ENCODE measurements around the gene TAPBP. TPM values are rescaled to one million over a fixed set of nuclear protein-coding genes. Genes with fewer than 3 reads are reported as not detected.
A peak's percentile ranks its signal among the peaks of the same experiment; 100 is the strongest.

The TAPBP gene
- total and polyA plus RNA-seq, 9 donors: 16.0 to 28.4 (median 21.1) TPM

- Histone ChIP-seq H3K27me3 (ENCODE audit: control insufficient read depth, insufficient read depth, low read length) (no peaks in the 10 kb centered on the region), H3K4me1 (ENCODE audit: control insufficient read depth, insufficient read depth, low read length) (peaks cover 16% of the 10 kb centered on the region), H3K36me3 (ENCODE audit: control insufficient read depth, insufficient read depth, low read length) (peaks cover 39% of the 10 kb centered on the region), H3K27ac (ENCODE audit: low read length) (peak within 1 kb of the TSS; percentile 93), H3K9me3 (replicated peaks; ENCODE audit: control insufficient read depth, low read depth, low read length) (no peaks in the 10 kb centered on the region), H3K4me3 (ENCODE audit: low read length) (peak within 1 kb of the TSS; percentile 88)
- whole genome bisulfite sequencing (ENCODE audit: insufficient coverage): 0% methylated on average over 8 of the region's 34 CpGs
- peak; percentile 94 for DNase-seq
These were observed 15.1 kb downstream of the TAPBP start, which contains the start of gene RGL2 for GRCh38 chr6:33298773-33299236. RGL2 (minus strand) TSS chr6:33298942; CDS start chr6:33298610, 332 bp downstream.

GRCh38 chr6:33297956-33298772 is 15.7 kb downstream of the TAPBP start:
- Histone ChIP-seq H3K4me3 (ENCODE audit: low read length) (peak overlapping the region; percentile 88), H3K9me3 (replicated peaks; ENCODE audit: control insufficient read depth, low read depth, low read length) (no peaks in the 10 kb centered on the region), H3K36me3 (ENCODE audit: control insufficient read depth, insufficient read depth, low read length) (peaks cover 43% of the 10 kb centered on the region), H3K27me3 (ENCODE audit: control insufficient read depth, insufficient read depth, low read length) (no peaks in the 10 kb centered on the region), H3K27ac (ENCODE audit: low read length) (peak overlapping the region; percentile 93), H3K4me1 (ENCODE audit: control insufficient read depth, insufficient read depth, low read length) (peaks cover 16% of the 10 kb centered on the region)
- WGBS (ENCODE audit: insufficient coverage): under 1% methylated on average over 21 of the region's 42 CpGs
- DNase-seq: peak; percentile 97

- H3K36me3 ChIP-seq (ENCODE audit: control insufficient read depth, insufficient read depth, low read length): peaks cover 43% of the 10 kb centered on the region
- peak overlapping the region; percentile 88 for H3K27ac ChIP-seq (ENCODE audit: low read length)
- 4% methylated on average over 5 of the region's 16 CpGs for WGBS (ENCODE audit: insufficient coverage)
- H3K9me3 ChIP-seq (replicated peaks; ENCODE audit: control insufficient read depth, low read depth, low read length): no peaks in the 10 kb centered on the region
- H3K27me3 ChIP-seq (ENCODE audit: control insufficient read depth, insufficient read depth, low read length): no peaks in the 10 kb centered on the region
- peaks cover 16% of the 10 kb centered on the region for H3K4me1 ChIP-seq (ENCODE audit: control insufficient read depth, insufficient read depth, low read length)
- peak; percentile 60 for DNase-seq
- H3K4me3 ChIP-seq (ENCODE audit: low read length): peak overlapping the region; percentile 36
These were observed 16.4 kb downstream of the TAPBP start for GRCh38 chr6:33297406-33297955.

- H3K4me3 ChIP-seq (ENCODE audit: low read length): peak overlapping the region; percentile 36
- H3K4me1 ChIP-seq (ENCODE audit: control insufficient read depth, insufficient read depth, low read length): peaks cover 16% of the 10 kb centered on the region
- WGBS (ENCODE audit: insufficient coverage): 53% methylated on average over 3 of the region's 12 CpGs
- peak overlapping the region; percentile 88 for H3K27ac ChIP-seq (ENCODE audit: low read length)
- no peaks in the 10 kb centered on the region for H3K27me3 ChIP-seq (ENCODE audit: control insufficient read depth, insufficient read depth, low read length)
- H3K36me3 ChIP-seq (ENCODE audit: control insufficient read depth, insufficient read depth, low read length): peaks cover 49% of the 10 kb centered on the region
- DNase-seq: no peak
- H3K9me3 ChIP-seq (replicated peaks; ENCODE audit: control insufficient read depth, low read depth, low read length): no peaks in the 10 kb centered on the region
These were observed 17.0 kb downstream of the TAPBP start for GRCh38 chr6:33296797-33297405.

GRCh38 chr6:33295621-33296369 is 18.1 kb downstream of the TAPBP start:
- H3K4me3 ChIP-seq (ENCODE audit: low read length): no peak overlapping the region
- peaks cover 16% of the 10 kb centered on the region for H3K4me1 ChIP-seq (ENCODE audit: control insufficient read depth, insufficient read depth, low read length)
- H3K27ac ChIP-seq (ENCODE audit: low read length): no peak overlapping the region
- no peaks in the 10 kb centered on the region for H3K27me3 ChIP-seq (ENCODE audit: control insufficient read depth, insufficient read depth, low read length)
- DNase-seq: no peak
- no peaks in the 10 kb centered on the region for H3K9me3 ChIP-seq (replicated peaks; ENCODE audit: control insufficient read depth, low read depth, low read length)
- 73% methylated on average over 14 of the region's 15 CpGs for whole genome bisulfite sequencing (ENCODE audit: insufficient coverage)
- H3K36me3 ChIP-seq (ENCODE audit: control insufficient read depth, insufficient read depth, low read length): peaks cover 56% of the 10 kb centered on the region

GRCh38 chr6:33294086-33294823 is 19.6 kb downstream of the TAPBP start:
- Histone ChIP-seq H3K9me3 (replicated peaks; ENCODE audit: control insufficient read depth, low read depth, low read length) (no peaks in the 10 kb centered on the region), H3K36me3 (ENCODE audit: control insufficient read depth, insufficient read depth, low read length) (peaks cover 63% of the 10 kb centered on the region), H3K27ac (ENCODE audit: low read length) (no peak overlapping the region), H3K27me3 (ENCODE audit: control insufficient read depth, insufficient read depth, low read length) (no peaks in the 10 kb centered on the region), H3K4me1 (ENCODE audit: control insufficient read depth, insufficient read depth, low read length) (peaks cover 19% of the 10 kb centered on the region), H3K4me3 (ENCODE audit: low read length) (no peak overlapping the region)
- 51% methylated on average over 4 of the region's 10 CpGs for WGBS (ENCODE audit: insufficient coverage)
- DNase-seq: no peak

- H3K27me3 ChIP-seq (ENCODE audit: control insufficient read depth, insufficient read depth, low read length): no peaks in the 10 kb centered on the region
- DNase-seq: no peak
- H3K4me3 ChIP-seq (ENCODE audit: low read length): no peak overlapping the region
- WGBS (ENCODE audit: insufficient coverage): 75% methylated on average over 7 of the region's 16 CpGs
- peaks cover 23% of the 10 kb centered on the region for H3K4me1 ChIP-seq (ENCODE audit: control insufficient read depth, insufficient read depth, low read length)
- H3K9me3 ChIP-seq (replicated peaks; ENCODE audit: control insufficient read depth, low read depth, low read length): no peaks in the 10 kb centered on the region
- no peak overlapping the region for H3K27ac ChIP-seq (ENCODE audit: low read length)
- H3K36me3 ChIP-seq (ENCODE audit: control insufficient read depth, insufficient read depth, low read length): peaks cover 63% of the 10 kb centered on the region
These were observed 20.7 kb downstream of the TAPBP start for GRCh38 chr6:33292996-33293682.

GRCh38 chr6:33290459-33290858 is 23.4 kb downstream of the TAPBP start:
- Histone ChIP-seq H3K27ac (ENCODE audit: low read length) (no peak overlapping the region), H3K9me3 (replicated peaks; ENCODE audit: control insufficient read depth, low read depth, low read length) (no peaks in the 10 kb centered on the region), H3K36me3 (ENCODE audit: control insufficient read depth, insufficient read depth, low read length) (peaks cover 66% of the 10 kb centered on the region), H3K4me1 (ENCODE audit: control insufficient read depth, insufficient read depth, low read length) (peaks cover 15% of the 10 kb centered on the region), H3K27me3 (ENCODE audit: control insufficient read depth, insufficient read depth, low read length) (no peaks in the 10 kb centered on the region), H3K4me3 (ENCODE audit: low read length) (peak overlapping the region; percentile 94)
- no peak for DNase-seq
- WGBS (ENCODE audit: insufficient coverage): 72% methylated on average over 6 of the region's 7 CpGs

- H3K4me1 ChIP-seq (ENCODE audit: control insufficient read depth, insufficient read depth, low read length): peaks cover 15% of the 10 kb centered on the region
- no peaks in the 10 kb centered on the region for H3K27me3 ChIP-seq (ENCODE audit: control insufficient read depth, insufficient read depth, low read length)
- no peaks in the 10 kb centered on the region for H3K9me3 ChIP-seq (replicated peaks; ENCODE audit: control insufficient read depth, low read depth, low read length)
- peak overlapping the region; percentile 77 for H3K27ac ChIP-seq (ENCODE audit: low read length)
- peak overlapping the region; percentile 94 for H3K4me3 ChIP-seq (ENCODE audit: low read length)
- DNase-seq: no peak
- whole genome bisulfite sequencing (ENCODE audit: insufficient coverage): 0% methylated on average over 3 of the region's 14 CpGs
- H3K36me3 ChIP-seq (ENCODE audit: control insufficient read depth, insufficient read depth, low read length): peaks cover 61% of the 10 kb centered on the region
These were observed 24.0 kb downstream of the TAPBP start for GRCh38 chr6:33289784-33290315.

Measured in muscle of leg (tissue), 11 donors.